Measurements from ENCODE around the gene EIF5AL1. TPM values are rescaled to one million over a fixed set of nuclear protein-coding genes. Genes with fewer than 3 reads are reported as not detected.

The EIF5AL1 gene
- total and polyA plus RNA-seq, 12 donors, result 0.07 to 1.2 (median 0.42) TPM; not detected in 3

DNA sequence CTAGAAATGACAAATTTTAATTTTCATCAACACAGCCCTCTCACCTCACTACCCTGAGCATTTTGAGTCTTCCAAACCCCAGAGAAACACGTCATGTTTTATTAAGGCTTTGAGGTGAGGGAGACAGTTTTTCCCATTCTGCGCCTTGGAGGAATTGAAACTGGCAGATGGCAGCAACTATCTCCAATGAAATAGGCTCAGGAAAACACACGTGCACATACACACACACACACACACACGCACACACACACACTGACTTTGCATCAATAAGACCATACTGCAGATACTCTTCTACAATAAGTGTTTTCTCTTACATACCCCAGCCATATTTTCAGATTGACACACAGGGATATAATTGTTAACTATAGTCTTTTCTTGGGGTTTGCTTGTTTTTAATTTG, 51.1 kb downstream of the EIF5AL1 start:
- no peak overlapping the region for H3K4me3 ChIP-seq
- H3K27ac ChIP-seq, result no peak overlapping the region
- peaks cover 0 to 20% (median 0%) of the 10 kb centered on the region in 7 donors for H3K27me3 ChIP-seq
- no peaks in the 10 kb centered on the region for H3K36me3 ChIP-seq
- WGBS, 2 donors, result 71 to 81% methylated on average over 4 of the region's 4 CpGs
- no peak for ATAC-seq
- TF ChIP-seq, protein P1, sequence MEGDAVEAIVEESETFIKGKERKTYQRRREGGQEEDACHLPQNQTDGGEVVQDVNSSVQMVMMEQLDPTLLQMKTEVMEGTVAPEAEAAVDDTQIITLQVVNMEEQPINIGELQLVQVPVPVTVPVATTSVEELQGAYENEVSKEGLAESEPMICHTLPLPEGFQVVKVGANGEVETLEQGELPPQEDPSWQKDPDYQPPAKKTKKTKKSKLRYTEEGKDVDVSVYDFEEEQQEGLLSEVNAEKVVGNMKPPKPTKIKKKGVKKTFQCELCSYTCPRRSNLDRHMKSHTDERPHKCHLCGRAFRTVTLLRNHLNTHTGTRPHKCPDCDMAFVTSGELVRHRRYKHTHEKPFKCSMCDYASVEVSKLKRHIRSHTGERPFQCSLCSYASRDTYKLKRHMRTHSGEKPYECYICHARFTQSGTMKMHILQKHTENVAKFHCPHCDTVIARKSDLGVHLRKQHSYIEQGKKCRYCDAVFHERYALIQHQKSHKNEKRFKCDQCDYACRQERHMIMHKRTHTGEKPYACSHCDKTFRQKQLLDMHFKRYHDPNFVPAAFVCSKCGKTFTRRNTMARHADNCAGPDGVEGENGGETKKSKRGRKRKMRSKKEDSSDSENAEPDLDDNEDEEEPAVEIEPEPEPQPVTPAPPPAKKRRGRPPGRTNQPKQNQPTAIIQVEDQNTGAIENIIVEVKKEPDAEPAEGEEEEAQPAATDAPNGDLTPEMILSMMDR (IDR thresholded peaks at IDR 0.05), result no peak
- H3K4me1 ChIP-seq, result peaks cover 0 to 6% (median 0%) of the 10 kb centered on the region in 9 donors
- H3K9me3 ChIP-seq, result no peaks in the 10 kb centered on the region
- intact Hi-C loops (cut with DNase I), result loop anchor here in 7 of 10 donors (5.0 to 10.0 kb wide), 3 partner anchors 361 to 371 kb away; no protein-coding TSS in a partner anchor
- DNase-seq, result no peak

Other genes with a start within 250 kb of the EIF5AL1 start
- 100 to 1,000 TPM in 9 of 10 donors, 10 to 100 TPM in 1; 95.5 to 205 (median 148) TPM for gene PPIF, start 165.1 kb upstream of the EIF5AL1 start, total RNA-seq
- gene PPIF, start 165.1 kb upstream of the EIF5AL1 start, polyA plus RNA-seq, result 100 to 1,000 TPM in 1 of 2 donors, 10 to 100 TPM in 1; 44.3 to 144 TPM
- 10 to 100 TPM; 32.0 to 59.0 (median 49.0) TPM for gene ZCCHC24, start 66.9 kb upstream of the EIF5AL1 start, total RNA-seq
- 10 to 100 TPM; 19.3 to 22.4 TPM for gene ZCCHC24, start 66.9 kb upstream of the EIF5AL1 start, polyA plus RNA-seq
- gene SFTPA2, start 47.9 kb downstream of the EIF5AL1 start, total RNA-seq, result under 1 TPM in 1 of 10 donors, not detected in 9; 0.85 TPM
- under 1 TPM in 1 of 2 donors, not detected in 1; 0.38 TPM for gene SFTPA2, start 47.9 kb downstream of the EIF5AL1 start, polyA plus RNA-seq
- under 1 TPM in 1 of 10 donors, not detected in 9; 0.55 TPM for gene SFTPA1, start 98.4 kb downstream of the EIF5AL1 start, total RNA-seq
- gene SFTPA1, start 98.4 kb downstream of the EIF5AL1 start, polyA plus RNA-seq, result under 1 TPM in 1 of 2 donors, not detected in 1; 0.28 TPM
- 1 to 10 TPM in 4 of 10 donors, under 1 TPM in 6; 0.37 to 1.9 (median 0.64) TPM for gene NUTM2B, start 190.7 kb downstream of the EIF5AL1 start, total RNA-seq
- 1 to 10 TPM in 1 of 2 donors, under 1 TPM in 1; 0.01 to 3.3 TPM for gene NUTM2B, start 190.7 kb downstream of the EIF5AL1 start, polyA plus RNA-seq

All from heart right ventricle (tissue), 16 donors.